ENCODE data around the gene ZNF410.

GRCh38 chr14:73895939-73896338 lies 9.3 kb downstream of the ZNF410 start:
- TF ChIP-seq POLR2A (IDR thresholded peaks at IDR 0.05) = no peak
- no peak for TF ChIP-seq CTCF (IDR thresholded peaks at IDR 0.05)
- TF ChIP-seq POLR2AphosphoS5 (IDR thresholded peaks at IDR 0.05) = no peak

All from breast epithelium (tissue), 3 donors.